HG02870 (cell line): ENCODE data around the gene CPXM1.
"Not testable (repeated sequence)": the region's sequence is repeated elsewhere in the genome, so short reads cannot be mapped to it uniquely, and the experiment has no call there.

Experiments
- ATAC-seq: cut with Tn5 transposase; IDR thresholded peaks from one replicate; pipeline ENCODE4 v1.9.1; 2021; ENCODE audit warnings: mild to moderate bottlenecking, moderate library complexity; ENCODE audit not compliant: unreplicated experiment

Gene CPXM1

GRCh38 chr20:2770091-2770490, 30.3 kb downstream of the CPXM1 start:
- ATAC-seq, result not testable (repeated sequence)

- no peak for ATAC-seq
Observed at GRCh38 chr20:2768632-2769015, 31.8 kb downstream of the CPXM1 start.

- ATAC-seq, result no peak
Observed at GRCh38 chr20:2767768-2768631, 32.4 kb downstream of the CPXM1 start.

GRCh38 chr20:2763186-2763585, 37.2 kb downstream of the CPXM1 start:
- ATAC-seq, result no peak

GRCh38 chr20:2762578-2763131, 37.8 kb downstream of the CPXM1 start:
- no peak for ATAC-seq

GRCh38 chr20:2761885-2762284, 38.5 kb downstream of the CPXM1 start:
- ATAC-seq, result no peak

GRCh38 chr20:2760952-2761305, 39.5 kb downstream of the CPXM1 start:
- no peak for ATAC-seq

GRCh38 chr20:2760297-2760951, 40.0 kb downstream of the CPXM1 start:
- no peak for ATAC-seq

- no peak for ATAC-seq
Observed at GRCh38 chr20:2759603-2760296, 40.7 kb downstream of the CPXM1 start.

- ATAC-seq, result no peak
Observed at GRCh38 chr20:2759143-2759542, 41.3 kb downstream of the CPXM1 start.

GRCh38 chr20:2757969-2758368, 42.5 kb downstream of the CPXM1 start:
- no peak for ATAC-seq

GRCh38 chr20:2757001-2757400, 43.4 kb downstream of the CPXM1 start:
- no peak for ATAC-seq

GRCh38 chr20:2756056-2756611, 44.3 kb downstream of the CPXM1 start:
- ATAC-seq, result no peak

- ATAC-seq, result no peak
Observed at GRCh38 chr20:2755451-2756055, 44.9 kb downstream of the CPXM1 start.

- ATAC-seq, result no peak
Observed at GRCh38 chr20:2754424-2754823, 46.0 kb downstream of the CPXM1 start.

GRCh38 chr20:2753461-2754040, 46.9 kb downstream of the CPXM1 start:
- no peak for ATAC-seq

- no peak for ATAC-seq
Observed at GRCh38 chr20:2752567-2753460, 47.6 kb downstream of the CPXM1 start.

GRCh38 chr20:2751878-2752566, 48.4 kb downstream of the CPXM1 start:
- ATAC-seq, result no peak

- no peak for ATAC-seq
Observed at GRCh38 chr20:2751347-2751877, 49.0 kb downstream of the CPXM1 start.
